Neuron (in vitro differentiated cells): ENCODE results near the gene KAT2A.

Source experiments
- H2AFZ ChIP-seq: one replicate; pipeline ENCODE4 v1.6.1; 2013; ENCODE audit warnings: low read depth, mild to moderate bottlenecking, inconsistent platforms, low read length, moderate library complexity
- H3K27me3 ChIP-seq: one replicate; pipeline ENCODE4 v1.6.1; 2013; ENCODE audit warnings: low read length; ENCODE audit not compliant: insufficient read depth
- H3K36me3 ChIP-seq: one replicate; pipeline ENCODE4 v1.6.1; 2013; ENCODE audit warnings: low read length; ENCODE audit not compliant: insufficient read depth
- H3K4me1 ChIP-seq: one replicate; pipeline ENCODE4 v1.6.1; 2013; ENCODE audit warnings: low read length; ENCODE audit not compliant: insufficient read depth
- H3K4me3 ChIP-seq: 2 replicates; pipeline ENCODE4 v1.5.1; 2013; ENCODE audit warnings: mild to moderate bottlenecking, low read length, moderate library complexity
- H3K9me3 ChIP-seq: one replicate; pipeline ENCODE4 v1.6.1; 2013; ENCODE audit warnings: low read length

The KAT2A gene

GRCh38 chr17:42131232-42131631 lies 10.1 kb upstream of the KAT2A start:
- Histone ChIP-seq H3K4me1 (no peaks in the 10 kb centered on the region), H3K36me3 (peaks cover 51% of the 10 kb centered on the region), H3K4me3 (no peak overlapping the region), H3K9me3 (no peaks in the 10 kb centered on the region), H3K27me3 (no peaks in the 10 kb centered on the region), H2AFZ (no peak overlapping the region)

GRCh38 chr17:42130310-42130936 lies 9.3 kb upstream of the KAT2A start:
- H3K4me1 ChIP-seq, result no peaks in the 10 kb centered on the region
- no peaks in the 10 kb centered on the region for H3K27me3 ChIP-seq
- H3K4me3 ChIP-seq, result no peak overlapping the region
- H2AFZ ChIP-seq, result no peak overlapping the region
- peaks cover 52% of the 10 kb centered on the region for H3K36me3 ChIP-seq
- no peaks in the 10 kb centered on the region for H3K9me3 ChIP-seq

GRCh38 chr17:42129109-42129837 lies 8.1 kb upstream of the KAT2A start:
- no peaks in the 10 kb centered on the region for H3K4me1 ChIP-seq
- H3K4me3 ChIP-seq, result no peak overlapping the region
- H2AFZ ChIP-seq, result no peak overlapping the region
- no peaks in the 10 kb centered on the region for H3K9me3 ChIP-seq
- peaks cover 50% of the 10 kb centered on the region for H3K36me3 ChIP-seq
- H3K27me3 ChIP-seq, result no peaks in the 10 kb centered on the region

- no peak overlapping the region for H3K4me3 ChIP-seq
- no peaks in the 10 kb centered on the region for H3K4me1 ChIP-seq
- H3K36me3 ChIP-seq, result peaks cover 45% of the 10 kb centered on the region
- no peaks in the 10 kb centered on the region for H3K27me3 ChIP-seq
- no peaks in the 10 kb centered on the region for H3K9me3 ChIP-seq
- H2AFZ ChIP-seq, result no peak overlapping the region
Observed at GRCh38 chr17:42127414-42127813, 6.2 kb upstream of the KAT2A start.

- peaks cover 45% of the 10 kb centered on the region for H3K36me3 ChIP-seq
Observed at GRCh38 chr17:42126836-42127235, 5.7 kb upstream of the KAT2A start.

GRCh38 chr17:42125565-42125964 lies 4.4 kb upstream of the KAT2A start:
- peaks cover 5% of the 10 kb centered on the region for H3K4me1 ChIP-seq
- H3K27me3 ChIP-seq, result no peaks in the 10 kb centered on the region
- H3K36me3 ChIP-seq, result peaks cover 41% of the 10 kb centered on the region
- no peaks in the 10 kb centered on the region for H3K9me3 ChIP-seq
- H3K4me3 ChIP-seq, result no peak overlapping the region
- H2AFZ ChIP-seq, result no peak overlapping the region

More at GRCh38 chr17:42126836-42127235, 5.7 kb upstream of the KAT2A start:
- Histone ChIP-seq H3K4me1 (no peaks in the 10 kb centered on the region), H3K27me3 (no peaks in the 10 kb centered on the region), H3K4me3 (no peak overlapping the region), H3K9me3 (no peaks in the 10 kb centered on the region), H2AFZ (no peak overlapping the region)

GRCh38 chr17:42124256-42124655 lies 3.1 kb upstream of the KAT2A start:
- Histone ChIP-seq H2AFZ (no peak overlapping the region), H3K4me3 (no peak overlapping the region), H3K9me3 (no peaks in the 10 kb centered on the region), H3K36me3 (peaks cover 30% of the 10 kb centered on the region), H3K4me1 (peaks cover 14% of the 10 kb centered on the region), H3K27me3 (no peaks in the 10 kb centered on the region)

- Histone ChIP-seq H2AFZ (no peak within 1 kb of the TSS), H3K27me3 (no peaks in the 10 kb centered on the region), H3K36me3 (peaks cover 14% of the 10 kb centered on the region), H3K4me3 (no peak within 1 kb of the TSS), H3K4me1 (peaks cover 14% of the 10 kb centered on the region), H3K9me3 (no peaks in the 10 kb centered on the region)
Observed at GRCh38 chr17:42122371-42123303, 1.5 kb upstream of the KAT2A start, which contains the start of gene HSPB9. HSPB9 (plus strand) TSS chr17:42122804; CDS start chr17:42122851, 47 bp downstream.

GRCh38 chr17:42120161-42120769 lies 902 bp downstream of the KAT2A start:
- Histone ChIP-seq H3K4me3 (peak overlapping the region; percentile 41), H3K36me3 (peaks cover 9% of the 10 kb centered on the region), H3K4me1 (peaks cover 14% of the 10 kb centered on the region), H3K27me3 (no peaks in the 10 kb centered on the region), H3K9me3 (no peaks in the 10 kb centered on the region), H2AFZ (peak overlapping the region; percentile 64)

GRCh38 chr17:42119301-42119700 lies 1.9 kb downstream of the KAT2A start:
- Histone ChIP-seq H3K4me3 (no peak overlapping the region), H3K27me3 (no peaks in the 10 kb centered on the region), H3K36me3 (peaks cover 9% of the 10 kb centered on the region), H3K9me3 (no peaks in the 10 kb centered on the region), H2AFZ (no peak overlapping the region), H3K4me1 (peaks cover 14% of the 10 kb centered on the region)

- Histone ChIP-seq H3K4me3 (no peak overlapping the region), H3K4me1 (peaks cover 14% of the 10 kb centered on the region), H3K9me3 (no peaks in the 10 kb centered on the region), H3K36me3 (peaks cover 13% of the 10 kb centered on the region), H2AFZ (no peak overlapping the region), H3K27me3 (no peaks in the 10 kb centered on the region)
Observed at GRCh38 chr17:42118545-42118944, 2.6 kb downstream of the KAT2A start.

- no peak overlapping the region for H3K4me3 ChIP-seq
- H3K27me3 ChIP-seq, result no peaks in the 10 kb centered on the region
- no peak overlapping the region for H2AFZ ChIP-seq
- no peaks in the 10 kb centered on the region for H3K9me3 ChIP-seq
- H3K4me1 ChIP-seq, result peaks cover 14% of the 10 kb centered on the region
- peaks cover 13% of the 10 kb centered on the region for H3K36me3 ChIP-seq
Observed at GRCh38 chr17:42118126-42118510, 3.0 kb downstream of the KAT2A start.
